H1 (cell line): ENCODE measurements around the gene KLK4.

Experiments used
- EGR1 ChIP-seq: IDR thresholded peaks from 2 replicates; pipeline ENCODE4 v1.6.1; 2011; ENCODE audit warnings: low read depth, low read length, borderline replicate concordance
- EP300 ChIP-seq, 2 experiments: IDR thresholded peaks; 1 replicate in 1 of 2; 2 replicates in 1 of 2; pipeline ENCODE4 v1.6.1; 2011 to 2012; ENCODE audit warnings: low read depth in 2 of 2, low read length in 2 of 2, mild to moderate bottlenecking in 2 of 2, borderline replicate concordance in 1 of 2, inconsistent platforms in 1 of 2, moderate library complexity in 1 of 2
- EZH2 ChIP-seq: fragments of 200-600 bp; sonication (generic); IDR thresholded peaks from 2 replicates; pipeline ENCODE4 v1.7.1; 2012; ENCODE audit warnings: low read depth, mild to moderate bottlenecking, moderate library complexity, low read length, inconsistent platforms; ENCODE audit not compliant: severe bottlenecking
- HDAC2 ChIP-seq, 2 experiments: fragments of 300-600 bp in 1 of 2; sonication (generic) in 1 of 2; IDR thresholded peaks; 2 replicates each; pipeline ENCODE4 v1.6.1; 2011 to 2012; ENCODE audit warnings: low read depth in 2 of 2, low read length in 2 of 2, mild to moderate bottlenecking in 2 of 2, moderate library complexity in 2 of 2, borderline replicate concordance in 1 of 2, inconsistent platforms in 1 of 2
- POLR2A ChIP-seq, 2 experiments: IDR thresholded peaks; 1 replicate in 1 of 2; 2 replicates in 1 of 2; pipeline ENCODE4 v1.6.1; 2011; ENCODE audit warnings: low read depth in 2 of 2, low read length in 2 of 2, mild to moderate bottlenecking in 2 of 2; ENCODE audit errors: control extremely low read depth in 1 of 2
- TAF7 ChIP-seq: optimal IDR thresholded peaks from 2 replicates; pipeline ENCODE3; 2011; ENCODE audit warnings: low read depth, mild to moderate bottlenecking, inconsistent platforms, low read length, moderate library complexity, borderline replicate concordance
- TCF12 ChIP-seq: IDR thresholded peaks from 2 replicates; pipeline ENCODE4 v1.6.1; 2011; ENCODE audit warnings: low read depth, mild to moderate bottlenecking, low read length
- TF ChIP-seq, protein P1 (sequence below), 3 experiments: IDR thresholded peaks; 1 replicate in 2 of 3; 2 replicates in 1 of 3; pipeline versions ENCODE4 v1.5.1 to v1.6.1; 2011; ENCODE audit warnings: low read length in 3 of 3, mild to moderate bottlenecking in 3 of 3, inconsistent platforms in 2 of 3, low read depth in 1 of 3, moderate library complexity in 1 of 3; ENCODE audit not compliant: insufficient read depth in 1 of 3; ENCODE audit errors: control extremely low read depth in 1 of 3
- TF ChIP-seq, protein P2 (sequence below): IDR thresholded peaks from 2 replicates; pipeline ENCODE4 v1.6.1; 2011; ENCODE audit warnings: low read depth, mild to moderate bottlenecking, low read length; ENCODE audit not compliant: insufficient read depth

DNA sequence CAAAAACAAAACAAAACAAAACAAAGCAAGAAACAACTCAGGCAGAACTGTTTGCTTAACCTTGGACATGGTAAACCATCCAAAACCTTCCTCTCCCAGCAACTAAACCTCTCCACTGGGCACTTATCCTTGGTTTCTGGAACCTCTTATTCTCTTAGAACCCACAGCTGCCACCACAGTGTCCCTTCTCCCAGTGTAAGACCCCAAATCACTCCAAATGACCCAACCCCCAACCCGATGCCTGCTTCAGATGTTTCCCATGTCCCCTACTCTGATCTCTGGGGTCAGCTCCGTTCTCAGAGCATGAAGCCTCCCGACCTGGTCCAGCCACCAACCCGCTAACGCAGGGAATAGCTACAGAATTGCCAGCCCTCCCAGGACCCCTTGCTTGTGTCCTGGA lies 37.0 kb downstream of the KLK4 start:
- TF ChIP-seq, protein P1, sequence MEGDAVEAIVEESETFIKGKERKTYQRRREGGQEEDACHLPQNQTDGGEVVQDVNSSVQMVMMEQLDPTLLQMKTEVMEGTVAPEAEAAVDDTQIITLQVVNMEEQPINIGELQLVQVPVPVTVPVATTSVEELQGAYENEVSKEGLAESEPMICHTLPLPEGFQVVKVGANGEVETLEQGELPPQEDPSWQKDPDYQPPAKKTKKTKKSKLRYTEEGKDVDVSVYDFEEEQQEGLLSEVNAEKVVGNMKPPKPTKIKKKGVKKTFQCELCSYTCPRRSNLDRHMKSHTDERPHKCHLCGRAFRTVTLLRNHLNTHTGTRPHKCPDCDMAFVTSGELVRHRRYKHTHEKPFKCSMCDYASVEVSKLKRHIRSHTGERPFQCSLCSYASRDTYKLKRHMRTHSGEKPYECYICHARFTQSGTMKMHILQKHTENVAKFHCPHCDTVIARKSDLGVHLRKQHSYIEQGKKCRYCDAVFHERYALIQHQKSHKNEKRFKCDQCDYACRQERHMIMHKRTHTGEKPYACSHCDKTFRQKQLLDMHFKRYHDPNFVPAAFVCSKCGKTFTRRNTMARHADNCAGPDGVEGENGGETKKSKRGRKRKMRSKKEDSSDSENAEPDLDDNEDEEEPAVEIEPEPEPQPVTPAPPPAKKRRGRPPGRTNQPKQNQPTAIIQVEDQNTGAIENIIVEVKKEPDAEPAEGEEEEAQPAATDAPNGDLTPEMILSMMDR (IDR thresholded peaks at IDR 0.05; ENCODE audit: control extremely low read depth in 1 of 3, insufficient read depth in 1 of 3, low read depth in 1 of 3, low read length in 3 of 3) = no peak
- TF ChIP-seq POLR2A (IDR thresholded peaks at IDR 0.05; ENCODE audit: control extremely low read depth in 1 of 2, low read depth in 2 of 2, low read length in 2 of 2) (no peak), EZH2 (no peak), TAF7 (no peak), TCF12 (no peak), HDAC2 (IDR thresholded peaks at IDR 0.05; ENCODE audit: borderline replicate concordance in 1 of 2, low read depth in 2 of 2, low read length in 2 of 2) (no peak), EP300 (IDR thresholded peaks at IDR 0.05; ENCODE audit: borderline replicate concordance in 1 of 2, low read depth in 2 of 2, low read length in 2 of 2) (no peak), EGR1 (no peak)
- TF ChIP-seq, protein P2, sequence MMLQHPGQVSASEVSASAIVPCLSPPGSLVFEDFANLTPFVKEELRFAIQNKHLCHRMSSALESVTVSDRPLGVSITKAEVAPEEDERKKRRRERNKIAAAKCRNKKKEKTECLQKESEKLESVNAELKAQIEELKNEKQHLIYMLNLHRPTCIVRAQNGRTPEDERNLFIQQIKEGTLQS = no peak
